GM23338 (cell line): ENCODE data around the gene CLDN3. TPM values are rescaled to one million over a fixed set of nuclear protein-coding genes. Genes with fewer than 3 reads are reported as not detected.
A peak's percentile ranks its signal among the peaks of the same experiment; 100 is the strongest.

Experiments
- ATAC-seq: fragments of 200-7000 bp; cut with Tn5 transposase; 3 replicates; pipeline ENCODE4 v1.9.1; 2020
- DNase-seq: peaks from one replicate; pipeline ENCODE4 v3.0.0-alpha.2; 2015; ENCODE audit warnings: low spot score
- H2AFZ ChIP-seq: fragments of 200-600 bp; sonication (generic); 2 replicates; pipeline ENCODE4 v1.8.0; 2016; ENCODE audit warnings: antibody characterized with exemption, mild to moderate bottlenecking, moderate library complexity
- H3F3A ChIP-seq: fragments of 200-600 bp; sonication (generic); replicated peaks from 2 replicates; pipeline ENCODE4 v1.8.0; 2017; ENCODE audit warnings: antibody characterized with exemption, mixed run types, low read depth
- H3K27ac ChIP-seq: fragments of 200-600 bp; sonication (generic); 2 replicates; pipeline ENCODE4 v1.6.1; 2016; ENCODE audit warnings: low read depth
- H3K27me3 ChIP-seq: fragments of 200-600 bp; sonication (generic); 2 replicates; pipeline ENCODE4 v1.8.0; 2016; ENCODE audit warnings: mild to moderate bottlenecking, mixed run types, moderate library complexity; ENCODE audit not compliant: insufficient read depth
- H3K36me3 ChIP-seq: fragments of 200-600 bp; sonication (generic); 2 replicates; pipeline ENCODE4 v1.8.0; 2016; ENCODE audit warnings: mild to moderate bottlenecking; ENCODE audit not compliant: insufficient read depth
- H3K4me1 ChIP-seq: fragments of 200-600 bp; sonication (generic); 2 replicates; pipeline ENCODE4 v1.8.0; 2016; ENCODE audit warnings: mild to moderate bottlenecking, moderate library complexity; ENCODE audit not compliant: insufficient read depth
- H3K4me2 ChIP-seq: fragments of 200-600 bp; sonication (generic); 2 replicates; pipeline ENCODE4 v1.7.1; 2017; ENCODE audit warnings: mixed run types
- H3K4me3 ChIP-seq: fragments of 200-600 bp; sonication (generic); 2 replicates; pipeline ENCODE4 v1.6.1; 2016; ENCODE audit warnings: mixed run types
- H3K79me2 ChIP-seq: fragments of 200-600 bp; sonication (generic); replicated peaks from 2 replicates; pipeline ENCODE4 v1.8.0; 2017; ENCODE audit warnings: mild to moderate bottlenecking; ENCODE audit not compliant: insufficient read depth
- H3K9me2 ChIP-seq: fragments of 200-600 bp; sonication (generic); 2 replicates; pipeline ENCODE4 v1.8.0; 2017; ENCODE audit not compliant: insufficient read depth
- H4K20me1 ChIP-seq: fragments of 200-600 bp; sonication (generic); replicated peaks from 2 replicates; pipeline ENCODE4 v1.8.0; 2017; ENCODE audit warnings: mild to moderate bottlenecking; ENCODE audit not compliant: insufficient read depth
- H3K27ac Mint-ChIP-seq: 2 replicates; pipeline ENCODE4 v1.8.0; 2020; ENCODE audit warnings: inconsistent platforms, mild to moderate bottlenecking, moderate library complexity, mixed read lengths
- H3K27me3 Mint-ChIP-seq: 3 replicates; pipeline ENCODE4 v1.8.0; 2022; ENCODE audit warnings: low read depth, mild to moderate bottlenecking, moderate library complexity, mixed read lengths, inconsistent platforms; ENCODE audit not compliant: insufficient read depth, poor library complexity
- H3K36me3 Mint-ChIP-seq: 3 replicates; pipeline ENCODE4 v1.8.0; 2021; ENCODE audit warnings: low read depth, mild to moderate bottlenecking, inconsistent platforms, moderate library complexity, mixed read lengths
- H3K4me1 Mint-ChIP-seq: 3 replicates; pipeline ENCODE4 v1.8.0; 2020; ENCODE audit warnings: mild to moderate bottlenecking, inconsistent platforms, mixed read lengths
- H3K4me3 Mint-ChIP-seq: 3 replicates; pipeline ENCODE4 v1.8.0; 2021; ENCODE audit warnings: moderate library complexity, mild to moderate bottlenecking, inconsistent platforms, mixed read lengths
- H3K9me3 Mint-ChIP-seq: 3 replicates; pipeline ENCODE4 v1.8.0; 2020; ENCODE audit warnings: moderate library complexity, mild to moderate bottlenecking, inconsistent platforms, mixed read lengths
- CREB1 ChIP-seq: fragments of 250-450 bp; sonication (Bioruptor Pico); IDR thresholded peaks from 2 replicates; pipeline ENCODE4 v1.5.0; 2020; ENCODE audit warnings: low read depth, mild to moderate bottlenecking, moderate library complexity
- EZH2 ChIP-seq: fragments of 200-600 bp; sonication (generic); IDR thresholded peaks from one replicate; pipeline ENCODE4 v1.8.0; 2017; ENCODE audit warnings: antibody characterized with exemption, mild to moderate bottlenecking, low read depth; ENCODE audit not compliant: unreplicated experiment
- JUNB ChIP-seq: IDR thresholded peaks from one replicate; pipeline ENCODE4 v1.6.1; 2016; ENCODE audit warnings: antibody characterized with exemption; ENCODE audit not compliant: unreplicated experiment
- NANOG ChIP-seq: IDR thresholded peaks from 2 replicates; pipeline ENCODE4 v1.6.1; 2016; ENCODE audit warnings: antibody characterized with exemption, borderline replicate concordance
- POLR2AphosphoS5 ChIP-seq: IDR thresholded peaks from 2 replicates; pipeline ENCODE4 v1.6.1; 2016; ENCODE audit warnings: antibody characterized with exemption, low read depth
- STAT1 ChIP-seq: IDR thresholded peaks from one replicate; pipeline ENCODE4 v1.6.1; 2016; ENCODE audit warnings: antibody characterized with exemption; ENCODE audit not compliant: unreplicated experiment
- ZNF114 ChIP-seq: fragments of 250-450 bp; sonication (Bioruptor Pico); IDR thresholded peaks from 2 replicates; pipeline ENCODE4 v1.5.0; 2020; ENCODE audit warnings: mild to moderate bottlenecking, moderate library complexity
- ZNF331 ChIP-seq: fragments of 250-450 bp; sonication (Bioruptor Pico); IDR thresholded peaks from 2 replicates; pipeline ENCODE4 v1.5.0; 2020; ENCODE audit warnings: low read depth, mild to moderate bottlenecking, moderate library complexity
- ZNF462 ChIP-seq: fragments of 250-450 bp; sonication (Bioruptor Pico); IDR thresholded peaks from 2 replicates; pipeline ENCODE4 v1.5.0; 2020; ENCODE audit warnings: mild to moderate bottlenecking, moderate library complexity
- polyA plus RNA-seq: library from polyadenylated mRNA; unstranded; fragments of >200 nt; fragmentation: Nextera tagmentation; extraction: Ambion mirVana; gene quantifications from 2 replicates; pipeline ENCODE4 v1.2.1, GENCODE V29; 2016
- total RNA-seq: library from RNA; depleted of rRNA; stranded (reverse); fragments of >200 nt; shearing (Covaris generic); gene quantifications from 2 replicates; pipeline ENCODE4 v1.2.3, GENCODE V29; 2014

The CLDN3 gene
- total and polyA plus RNA-seq, 2 experiments from 2014 or later, result 20.1 to 27.7 TPM

GRCh38 chr7:73740771-73741170 is 29.3 kb downstream of the CLDN3 start (continued):
- TF ChIP-seq ZNF462 (CRISPR knock-in tag) (no peak), STAT1 (no peak), ZNF331 (CRISPR knock-in tag) (no peak), CREB1 (CRISPR knock-in tag) (no peak), NANOG (no peak), EZH2 (no peak), JUNB (no peak), POLR2AphosphoS5 (no peak)

- peaks cover 35% of the 10 kb centered on the region for H3K27me3 ChIP-seq
- H4K20me1 ChIP-seq, result peaks cover 13% of the 10 kb centered on the region
- Mint-ChIP-seq H3K4me1 (peaks cover 38% of the 10 kb centered on the region), H3K36me3 (peaks cover 8% of the 10 kb centered on the region), H3K27ac (no peak overlapping the region), H3K27me3 (peaks cover 33% of the 10 kb centered on the region), H3K9me3 (no peaks in the 10 kb centered on the region), H3K4me3 (peak overlapping the region; percentile 42; the same call in 2 of the 3 replicates)
- H3K4me2 ChIP-seq, result peak overlapping the region; percentile 67
- no peaks in the 10 kb centered on the region for H3K9me2 ChIP-seq
- no peaks in the 10 kb centered on the region; the same call in 1 of the 2 replicates for H3K79me2 ChIP-seq
- H3K4me3 ChIP-seq, result no peak overlapping the region
- peaks cover 31% of the 10 kb centered on the region for H3K4me1 ChIP-seq
- H3K27ac ChIP-seq, result no peak overlapping the region; the same call in 1 of the 2 replicates
- 0 out of 2 replicates have a peak, but pooled peaks cover 3% of the 10 kb centered on the region for H3K36me3 ChIP-seq
- no peak overlapping the region for H2AFZ ChIP-seq
- DNase-seq (no peak), ATAC-seq (no peak)
- peaks cover 8% of the 10 kb centered on the region for H3F3A ChIP-seq
- TF ChIP-seq ZNF331 (CRISPR knock-in tag) (no peak), ZNF462 (CRISPR knock-in tag) (no peak), ZNF114 (CRISPR knock-in tag) (no peak), STAT1 (no peak), CREB1 (CRISPR knock-in tag) (no peak)
Measured at GRCh38 chr7:73740212-73740611, 29.9 kb downstream of the CLDN3 start.
